DND-41 (cell line): ENCODE results near the gene SYTL2.

Experiments used
- ATAC-seq: fragments of 200-7000 bp; cut with Tn5 transposase; 3 replicates; pipeline ENCODE4 v1.9.1; 2021; ENCODE audit warnings: low read depth; ENCODE audit not compliant: insufficient read depth
- DNase-seq: peaks from one replicate; pipeline ENCODE4 v3.0.0-alpha.2; 2020
- H2AFZ ChIP-seq: 2 replicates; pipeline ENCODE4 v1.6.0; 2012; ENCODE audit warnings: low read depth, low read length
- H3K27ac ChIP-seq: 2 replicates; pipeline ENCODE4 v1.5.1; 2012; ENCODE audit warnings: low read length, inconsistent platforms
- H3K27me3 ChIP-seq: fragments of 200-600 bp; sonication (generic); 2 replicates; pipeline ENCODE4 v1.6.0; 2012; ENCODE audit warnings: low read length, mild to moderate bottlenecking, inconsistent platforms; ENCODE audit not compliant: insufficient read depth, poor library complexity
- H3K36me3 ChIP-seq: 2 replicates; pipeline ENCODE4 v1.5.1; 2012; ENCODE audit warnings: low read length, inconsistent platforms; ENCODE audit not compliant: insufficient read depth
- H3K4me1 ChIP-seq: 2 replicates; pipeline ENCODE4 v1.5.1; 2012; ENCODE audit warnings: mild to moderate bottlenecking, low read length; ENCODE audit not compliant: insufficient read depth
- H3K4me2 ChIP-seq: 2 replicates; pipeline ENCODE4 v1.6.0; 2012; ENCODE audit warnings: mild to moderate bottlenecking, moderate library complexity, low read length, inconsistent platforms; ENCODE audit not compliant: insufficient read depth
- H3K4me3 ChIP-seq, 2 experiments: fragments of 200-600 bp in 1 of 2; shearing (Covaris generic) in 1 of 2; 2 replicates each; pipeline ENCODE4 v1.5.1; 2012 to 2016; ENCODE audit warnings: inconsistent platforms in 2 of 2, low read length in 2 of 2, mild to moderate bottlenecking in 2 of 2, low read depth in 1 of 2, moderate library complexity in 1 of 2
- H3K79me2 ChIP-seq: 2 replicates; pipeline ENCODE4 v1.6.0; 2012; ENCODE audit warnings: low read length, inconsistent platforms; ENCODE audit not compliant: insufficient read depth
- H3K9ac ChIP-seq: 2 replicates; pipeline ENCODE4 v1.6.0; 2012; ENCODE audit warnings: low read depth, mild to moderate bottlenecking, inconsistent platforms, low read length, moderate library complexity
- H3K9me3 ChIP-seq: 2 replicates; pipeline ENCODE4 v1.5.1; 2012; ENCODE audit warnings: low read length, moderate library complexity, mild to moderate bottlenecking, inconsistent platforms; ENCODE audit not compliant: insufficient read depth, severe bottlenecking
- H4K20me1 ChIP-seq: 2 replicates; pipeline ENCODE4 v1.6.0; 2012; ENCODE audit warnings: low read length; ENCODE audit not compliant: insufficient read depth
- EZH2 ChIP-seq: IDR thresholded peaks from 3 replicates; pipeline ENCODE4 v1.6.1; 2012; ENCODE audit warnings: borderline replicate concordance, low read depth, mild to moderate bottlenecking, moderate library complexity, low read length, inconsistent platforms; ENCODE audit not compliant: severe bottlenecking
- TF ChIP-seq, protein P1 (sequence below): IDR thresholded peaks from 2 replicates; pipeline ENCODE4 v1.5.1; 2012; ENCODE audit warnings: borderline replicate concordance, low read length, moderate library complexity, mild to moderate bottlenecking; ENCODE audit not compliant: poor library complexity, severe bottlenecking; ENCODE audit errors: extremely low read depth

SYTL2 gene

DNA sequence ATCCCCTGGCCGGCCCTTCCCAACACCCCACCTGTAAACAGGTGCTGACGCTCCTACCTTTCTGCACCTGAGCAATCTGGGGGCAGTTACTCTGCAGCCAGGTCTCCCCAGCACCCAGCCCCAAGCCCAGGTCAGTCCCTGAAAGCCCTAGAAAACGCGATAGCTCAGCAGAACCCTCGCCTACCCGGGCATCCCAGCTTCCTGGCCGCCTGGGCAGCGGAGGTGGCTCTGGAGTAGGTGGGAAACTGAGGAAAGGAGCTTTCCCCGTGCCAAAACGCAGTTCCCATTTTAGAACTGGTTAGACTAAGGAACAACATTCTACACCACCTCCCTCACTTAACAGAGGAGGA, 445 bp downstream of the SYTL2 start:
- DNase-seq (no peak), ATAC-seq (no peak)
- TF ChIP-seq, protein P1, sequence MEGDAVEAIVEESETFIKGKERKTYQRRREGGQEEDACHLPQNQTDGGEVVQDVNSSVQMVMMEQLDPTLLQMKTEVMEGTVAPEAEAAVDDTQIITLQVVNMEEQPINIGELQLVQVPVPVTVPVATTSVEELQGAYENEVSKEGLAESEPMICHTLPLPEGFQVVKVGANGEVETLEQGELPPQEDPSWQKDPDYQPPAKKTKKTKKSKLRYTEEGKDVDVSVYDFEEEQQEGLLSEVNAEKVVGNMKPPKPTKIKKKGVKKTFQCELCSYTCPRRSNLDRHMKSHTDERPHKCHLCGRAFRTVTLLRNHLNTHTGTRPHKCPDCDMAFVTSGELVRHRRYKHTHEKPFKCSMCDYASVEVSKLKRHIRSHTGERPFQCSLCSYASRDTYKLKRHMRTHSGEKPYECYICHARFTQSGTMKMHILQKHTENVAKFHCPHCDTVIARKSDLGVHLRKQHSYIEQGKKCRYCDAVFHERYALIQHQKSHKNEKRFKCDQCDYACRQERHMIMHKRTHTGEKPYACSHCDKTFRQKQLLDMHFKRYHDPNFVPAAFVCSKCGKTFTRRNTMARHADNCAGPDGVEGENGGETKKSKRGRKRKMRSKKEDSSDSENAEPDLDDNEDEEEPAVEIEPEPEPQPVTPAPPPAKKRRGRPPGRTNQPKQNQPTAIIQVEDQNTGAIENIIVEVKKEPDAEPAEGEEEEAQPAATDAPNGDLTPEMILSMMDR: no peak
- no peak for TF ChIP-seq EZH2
- H3K4me2 ChIP-seq: no peak overlapping the region
- no peak overlapping the region for H3K4me3 ChIP-seq
- no peaks in the 10 kb centered on the region for H3K4me1 ChIP-seq
- no peaks in the 10 kb centered on the region for H3K36me3 ChIP-seq
- peaks cover 13% of the 10 kb centered on the region for H4K20me1 ChIP-seq
- H2AFZ ChIP-seq: no peak overlapping the region
- H3K79me2 ChIP-seq: no peaks in the 10 kb centered on the region
- H3K9ac ChIP-seq: no peak overlapping the region
- peaks cover 36% of the 10 kb centered on the region for H3K27me3 ChIP-seq
- H3K27ac ChIP-seq: no peak overlapping the region
- H3K9me3 ChIP-seq: no peaks in the 10 kb centered on the region

DNA sequence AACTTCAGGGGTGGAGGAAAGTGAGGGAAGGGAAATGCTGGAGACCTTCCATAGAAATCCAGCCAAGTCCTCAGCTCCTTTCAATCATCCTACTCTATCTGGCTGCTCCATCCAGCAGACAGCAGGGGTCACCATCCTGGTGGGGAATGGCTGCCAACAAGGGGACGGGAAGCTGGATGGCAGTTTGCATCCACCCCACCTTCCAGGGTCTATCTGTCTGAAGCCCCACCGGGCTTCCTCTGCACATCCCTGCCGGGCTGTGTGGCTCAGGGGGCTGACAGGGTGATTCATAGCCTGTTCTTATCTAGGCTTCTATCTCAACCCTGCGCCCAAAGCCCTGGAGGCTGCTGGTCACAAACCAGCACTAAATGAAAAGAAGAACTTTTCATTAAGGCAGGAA, 1.1 kb downstream of the SYTL2 start:
- H3K36me3 ChIP-seq: no peaks in the 10 kb centered on the region
- H3K79me2 ChIP-seq: no peaks in the 10 kb centered on the region
- no peak overlapping the region for H3K27ac ChIP-seq
- no peaks in the 10 kb centered on the region for H3K4me1 ChIP-seq
- TF ChIP-seq EZH2: no peak
- ATAC-seq (peak; percentile 55; the same call in 2 of the 3 replicates), DNase-seq (no peak)
- no peak overlapping the region for H3K4me3 ChIP-seq
- no peaks in the 10 kb centered on the region for H3K9me3 ChIP-seq
- no peak overlapping the region for H3K9ac ChIP-seq
- no peak overlapping the region for H2AFZ ChIP-seq
- no peak overlapping the region for H3K4me2 ChIP-seq
- H3K27me3 ChIP-seq: peaks cover 39% of the 10 kb centered on the region
- H4K20me1 ChIP-seq: peaks cover 13% of the 10 kb centered on the region

GRCh38 chr11:85809191-85809590, 1.8 kb downstream of the SYTL2 start:
- no peak overlapping the region for H3K9ac ChIP-seq
- peaks cover 43% of the 10 kb centered on the region for H3K27me3 ChIP-seq
- no peaks in the 10 kb centered on the region for H3K4me1 ChIP-seq
- peaks cover 16% of the 10 kb centered on the region for H4K20me1 ChIP-seq
- no peak for DNase-seq
- H3K79me2 ChIP-seq: no peaks in the 10 kb centered on the region
- no peaks in the 10 kb centered on the region for H3K36me3 ChIP-seq
- no peak overlapping the region for H2AFZ ChIP-seq
- no peak overlapping the region for H3K4me2 ChIP-seq
- no peaks in the 10 kb centered on the region for H3K9me3 ChIP-seq
- ATAC-seq: no peak
- no peak overlapping the region for H3K4me3 ChIP-seq
- no peak overlapping the region for H3K27ac ChIP-seq
- TF ChIP-seq, protein P1: no peak
- TF ChIP-seq EZH2: no peak

DNA sequence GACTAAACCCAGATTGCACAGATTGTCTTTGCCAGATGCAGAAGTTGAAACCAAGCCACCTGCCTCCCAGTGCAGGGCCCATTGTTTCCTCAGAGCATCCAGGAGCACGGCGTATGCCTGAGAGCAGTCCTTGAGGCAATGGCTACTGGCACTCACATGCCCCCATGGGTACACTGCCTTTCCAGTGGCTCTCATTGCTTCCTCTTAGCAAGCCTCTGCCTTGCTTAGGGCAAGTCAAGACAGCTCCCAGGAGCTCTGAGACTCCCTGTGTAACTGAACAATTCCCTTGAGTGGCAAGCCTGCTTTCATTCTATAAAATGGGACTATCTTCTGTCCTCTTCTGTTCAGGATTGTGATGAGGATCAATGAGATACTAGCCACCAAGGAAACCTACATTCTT, 4.1 kb downstream of the SYTL2 start:
- no peak overlapping the region for H3K4me3 ChIP-seq
- no peaks in the 10 kb centered on the region for H3K36me3 ChIP-seq
- peaks cover 31% of the 10 kb centered on the region for H3K27me3 ChIP-seq
- no peaks in the 10 kb centered on the region for H3K4me1 ChIP-seq
- H3K4me2 ChIP-seq: no peak overlapping the region
- no peak overlapping the region for H2AFZ ChIP-seq
- H3K9ac ChIP-seq: no peak overlapping the region
- ATAC-seq: no peak
- H3K27ac ChIP-seq: no peak overlapping the region
- no peaks in the 10 kb centered on the region for H3K9me3 ChIP-seq
- TF ChIP-seq, protein P1: no peak
- no peak for TF ChIP-seq EZH2
- DNase-seq: no peak
- H4K20me1 ChIP-seq: peaks cover 12% of the 10 kb centered on the region; the same call in 1 of the 2 replicates
- no peaks in the 10 kb centered on the region for H3K79me2 ChIP-seq
